WTC11 (cell line): ENCODE measurements around the gene SPDYC. TPM values are rescaled to one million over a fixed set of nuclear protein-coding genes. Genes with fewer than 3 reads are reported as not detected.

Experiments
- ATAC-seq: fragments of 200-7000 bp; cut with Tn5 transposase; 2 replicates; pipeline ENCODE4 v1.10.0; 2021; ENCODE audit warnings: mild to moderate bottlenecking, moderate library complexity
- CTCF ChIA-PET: fragments of 300-600 bp; sonication (Branson Sonifier 250); formaldehyde crosslinking; loops from one replicate; lab custom pipeline; 2021; ENCODE audit warnings: antibody characterized with exemption; lab: Charles Lee
- POLR2A ChIA-PET: fragments of 350-600 bp; sonication (Branson Sonifier 250); formaldehyde crosslinking; loops from one replicate; lab custom pipeline; 2021; ENCODE audit warnings: antibody characterized with exemption; lab: Charles Lee
- DNase-seq: peaks from one replicate; pipeline ENCODE4 v3.0.0; 2021; ENCODE audit warnings: low spot score
- H3K27ac Mint-ChIP-seq: 2 replicates; pipeline ENCODE4 v1.8.0; 2021; ENCODE audit warnings: mixed read lengths
- H3K27me3 Mint-ChIP-seq: 2 replicates; pipeline ENCODE4 v1.8.0; 2021; ENCODE audit warnings: low read depth, mild to moderate bottlenecking, moderate library complexity, mixed read lengths
- H3K36me3 Mint-ChIP-seq: 2 replicates; pipeline ENCODE4 v1.8.0; 2021; ENCODE audit warnings: mixed read lengths
- H3K4me1 Mint-ChIP-seq: 2 replicates; pipeline ENCODE4 v1.8.0; 2022; ENCODE audit warnings: mixed read lengths
- H3K4me3 Mint-ChIP-seq: 2 replicates; pipeline ENCODE4 v1.8.0; 2021; ENCODE audit warnings: mild to moderate bottlenecking, moderate library complexity, mixed read lengths
- H3K9me3 Mint-ChIP-seq: 2 replicates; pipeline ENCODE4 v1.8.0; 2021; ENCODE audit warnings: mixed read lengths
- AFF4 ChIP-seq: sonication (generic); formaldehyde crosslinking; IDR thresholded peaks from 2 replicates; pipeline ENCODE4 v1.8.1; 2023; ENCODE audit warnings: mild to moderate bottlenecking, missing genetic modification reagents, borderline replicate concordance
- ATF3 ChIP-seq: sonication (generic); formaldehyde crosslinking; conservative IDR thresholded peaks from 2 replicates; pipeline ENCODE4 v1.8.1; 2022; ENCODE audit warnings: mild to moderate bottlenecking, missing genetic modification reagents
- EMX1 ChIP-seq: fragments of 250-450 bp; sonication (Bioruptor Pico); IDR thresholded peaks from 2 replicates; pipeline ENCODE4 v1.8.0; 2021; ENCODE audit warnings: mild to moderate bottlenecking
- ESRRA ChIP-seq: sonication (generic); formaldehyde crosslinking; IDR thresholded peaks from 2 replicates; pipeline ENCODE4 v1.8.1; 2022; ENCODE audit warnings: mild to moderate bottlenecking, missing genetic modification reagents, borderline replicate concordance
- GTF2I ChIP-seq: fragments of 250-450 bp; sonication (Bioruptor Pico); conservative IDR thresholded peaks from 2 replicates; pipeline ENCODE4 v1.4.0; 2021; ENCODE audit warnings: mild to moderate bottlenecking
- HMGXB4 ChIP-seq: sonication (generic); formaldehyde crosslinking; IDR thresholded peaks from 2 replicates; pipeline ENCODE4 v1.8.1; 2023; ENCODE audit warnings: mild to moderate bottlenecking, moderate library complexity, missing genetic modification reagents
- KAT7 ChIP-seq: sonication (generic); formaldehyde crosslinking; IDR thresholded peaks from 2 replicates; pipeline ENCODE4 v1.8.1; 2023; ENCODE audit warnings: missing genetic modification reagents, mild to moderate bottlenecking, borderline replicate concordance
- MYBL2 ChIP-seq: sonication (generic); formaldehyde crosslinking; IDR thresholded peaks from 2 replicates; pipeline ENCODE4 v1.8.1; 2023; ENCODE audit warnings: mild to moderate bottlenecking, moderate library complexity, missing genetic modification reagents
- STAT6 ChIP-seq: sonication (generic); formaldehyde crosslinking; conservative IDR thresholded peaks from 2 replicates; pipeline ENCODE4 v1.8.1; 2023; ENCODE audit warnings: mild to moderate bottlenecking, low read depth, missing genetic modification reagents, moderate library complexity
- TEAD1 ChIP-seq: sonication (generic); formaldehyde crosslinking; IDR thresholded peaks from 2 replicates; pipeline ENCODE4 v1.8.0; 2022; ENCODE audit warnings: mild to moderate bottlenecking, missing genetic modification reagents
- USF2 ChIP-seq: sonication (generic); formaldehyde crosslinking; IDR thresholded peaks from 2 replicates; pipeline ENCODE4 v1.8.1; 2023; ENCODE audit warnings: mild to moderate bottlenecking, missing genetic modification reagents, moderate library complexity
- ZNF281 ChIP-seq: sonication (generic); formaldehyde crosslinking; IDR thresholded peaks from 2 replicates; pipeline ENCODE4 v1.8.0; 2023; ENCODE audit warnings: mild to moderate bottlenecking, missing genetic modification reagents
- ZNF532 ChIP-seq: fragments of 250-450 bp; sonication (Bioruptor Pico); IDR thresholded peaks from 2 replicates; pipeline ENCODE4 v1.9.0; 2021; ENCODE audit warnings: mild to moderate bottlenecking, borderline replicate concordance
- total RNA-seq: library from RNA; stranded (reverse); gene quantifications from 3 replicates; pipeline ENCODE4 v1.2.3, GENCODE V29; 2021

The SPDYC gene
- total RNA-seq, 1 experiment from 2014 or later: 0.35 TPM

GRCh38 chr11:65132988-65133700, 36.9 kb upstream of the SPDYC start (continued):
- no peak for TF ChIP-seq HMGXB4 (CRISPR knock-in tag)
- TF ChIP-seq AFF4 (CRISPR knock-in tag): no peak
- no peak for TF ChIP-seq TEAD1 (CRISPR knock-in tag)
- no peak for TF ChIP-seq ZNF281
- TF ChIP-seq ATF3 (CRISPR knock-in tag): no peak
- no peak for TF ChIP-seq KAT7 (CRISPR knock-in tag)
- no peak for TF ChIP-seq MYBL2 (CRISPR knock-in tag)
- TF ChIP-seq STAT6 (CRISPR knock-in tag): no peak
- TF ChIP-seq, all 79 proteins: peak for 0

GRCh38 chr11:65133724-65134123, 36.3 kb upstream of the SPDYC start:
- ATAC-seq (no peak), DNase-seq (no peak)
- Mint-ChIP-seq H3K4me3 (peak overlapping the region; percentile 98), H3K27me3 (no peaks in the 10 kb centered on the region; the same call in 1 of the 2 replicates), H3K27ac (peak overlapping the region; percentile 97), H3K9me3 (no peaks in the 10 kb centered on the region), H3K4me1 (peaks cover 18% of the 10 kb centered on the region), H3K36me3 (peaks cover 15% of the 10 kb centered on the region)
- no peak for TF ChIP-seq USF2 (CRISPR knock-in tag)
- no peak for TF ChIP-seq GTF2I (CRISPR knock-in tag)
- TF ChIP-seq EMX1: no peak
- no peak for TF ChIP-seq ZNF532 (CRISPR knock-in tag)
- no peak for TF ChIP-seq ESRRA (CRISPR knock-in tag)
- ChIA-PET CTCF (interaction anchor here (2.4 to 3.7 kb wide), 4 partner anchors 11 to 48 kb away, joined by 13 to 40 read pairs (median 26); partner anchors contain the start of genes CAPN1, FAU, MRPL49 and TM7SF2), POLR2A (no interaction called here)
